ENCODE data around the gene SLCO3A1.

DNA sequence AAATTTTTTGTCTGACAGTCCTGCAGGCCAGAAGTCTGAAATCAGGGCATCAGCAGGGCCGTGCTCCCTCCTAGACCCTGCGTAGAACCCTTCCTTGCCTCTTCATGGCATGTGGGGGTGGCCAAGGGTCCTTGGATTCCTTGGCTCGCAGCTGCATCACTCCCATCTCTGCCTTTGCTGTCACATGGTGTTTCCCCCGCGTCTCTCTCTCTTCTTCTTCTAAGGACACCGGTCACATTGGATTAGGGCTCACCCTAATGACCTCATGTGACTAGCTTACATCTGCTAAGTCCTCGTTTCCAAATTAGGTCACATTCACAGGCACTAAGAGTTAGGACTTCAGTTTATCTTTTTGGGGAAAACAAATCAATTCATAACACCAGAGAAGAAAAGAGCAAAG is 12.0 kb downstream of the SLCO3A1 start:
- TF ChIP-seq, protein P1, sequence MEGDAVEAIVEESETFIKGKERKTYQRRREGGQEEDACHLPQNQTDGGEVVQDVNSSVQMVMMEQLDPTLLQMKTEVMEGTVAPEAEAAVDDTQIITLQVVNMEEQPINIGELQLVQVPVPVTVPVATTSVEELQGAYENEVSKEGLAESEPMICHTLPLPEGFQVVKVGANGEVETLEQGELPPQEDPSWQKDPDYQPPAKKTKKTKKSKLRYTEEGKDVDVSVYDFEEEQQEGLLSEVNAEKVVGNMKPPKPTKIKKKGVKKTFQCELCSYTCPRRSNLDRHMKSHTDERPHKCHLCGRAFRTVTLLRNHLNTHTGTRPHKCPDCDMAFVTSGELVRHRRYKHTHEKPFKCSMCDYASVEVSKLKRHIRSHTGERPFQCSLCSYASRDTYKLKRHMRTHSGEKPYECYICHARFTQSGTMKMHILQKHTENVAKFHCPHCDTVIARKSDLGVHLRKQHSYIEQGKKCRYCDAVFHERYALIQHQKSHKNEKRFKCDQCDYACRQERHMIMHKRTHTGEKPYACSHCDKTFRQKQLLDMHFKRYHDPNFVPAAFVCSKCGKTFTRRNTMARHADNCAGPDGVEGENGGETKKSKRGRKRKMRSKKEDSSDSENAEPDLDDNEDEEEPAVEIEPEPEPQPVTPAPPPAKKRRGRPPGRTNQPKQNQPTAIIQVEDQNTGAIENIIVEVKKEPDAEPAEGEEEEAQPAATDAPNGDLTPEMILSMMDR (conservative IDR thresholded peaks at IDR 0.05): no peak
- no peak for TF ChIP-seq EZH2 (IDR thresholded peaks at IDR 0.05; ENCODE audit: low read depth)

Measured in PC-9 (cell line).